Neural cell (in vitro differentiated cells): Measurements from ENCODE around the gene JAGN1. TPM values are rescaled to one million over a fixed set of nuclear protein-coding genes. Genes with fewer than 3 reads are reported as not detected.

Experiments
- H2AFZ ChIP-seq: fragments of 200-600, 300-800 bp; sonication (generic), shearing (Covaris generic); 2 replicates; pipeline ENCODE4 v1.6.0; 2014; ENCODE audit warnings: low read depth, mild to moderate bottlenecking, antibody characterized with exemption, low read length, moderate library complexity
- H3F3A ChIP-seq: fragments of 200-600 bp; shearing (Covaris generic); 2 replicates; pipeline ENCODE4 v1.6.1; 2016; ENCODE audit warnings: mild to moderate bottlenecking, moderate library complexity, mixed read lengths, antibody characterized with exemption, low read length; ENCODE audit not compliant: insufficient read depth, poor library complexity, severe bottlenecking
- H3K27ac ChIP-seq: fragments of 200-600, 300-800 bp; sonication (generic), shearing (Covaris generic); 2 replicates; pipeline ENCODE4 v1.5.1; 2014; ENCODE audit warnings: mild to moderate bottlenecking, low read length, moderate library complexity
- H3K27me3 ChIP-seq: fragments of 300-800, 200-600 bp; sonication (generic), shearing (Covaris generic); 2 replicates; pipeline ENCODE4 v1.6.0; 2014; ENCODE audit warnings: mild to moderate bottlenecking, low read depth, low read length, moderate library complexity; ENCODE audit not compliant: insufficient read depth
- H3K36me3 ChIP-seq: fragments of 300-800, 200-600 bp; sonication (generic), shearing (Covaris generic); 2 replicates; pipeline ENCODE4 v1.5.1; 2014; ENCODE audit warnings: mild to moderate bottlenecking, antibody characterized with exemption, low read length, moderate library complexity; ENCODE audit not compliant: insufficient read depth
- H3K4me2 ChIP-seq: fragments of 300-800, 200-600 bp; sonication (generic), shearing (Covaris generic); 2 replicates; pipeline ENCODE4 v1.6.0; 2014; ENCODE audit warnings: mild to moderate bottlenecking, low read length
- H3K4me3 ChIP-seq: fragments of 300-800, 200-600 bp; sonication (generic), shearing (Covaris generic); 2 replicates; pipeline ENCODE4 v1.5.1; 2014; ENCODE audit warnings: mild to moderate bottlenecking, low read length, moderate library complexity
- H3K79me2 ChIP-seq: fragments of 200-600 bp; shearing (Covaris generic); replicated peaks from 2 replicates; pipeline ENCODE4 v1.6.0; 2014; ENCODE audit warnings: mild to moderate bottlenecking, low read length, moderate library complexity; ENCODE audit not compliant: insufficient read depth
- H3K9ac ChIP-seq: fragments of 300-800, 200-600 bp; sonication (generic), shearing (Covaris generic); 2 replicates; pipeline ENCODE4 v1.6.1; 2016; ENCODE audit warnings: mild to moderate bottlenecking, low read length, mixed read lengths
- H3K9me2 ChIP-seq: fragments of 200-600 bp; shearing (Covaris generic); 2 replicates; pipeline ENCODE4 v1.6.1; 2016; ENCODE audit warnings: mild to moderate bottlenecking, low read length, mixed read lengths; ENCODE audit not compliant: insufficient read depth
- H3K9me3 ChIP-seq: fragments of 200-600, 300-800 bp; sonication (generic), shearing (Covaris generic); 2 replicates; pipeline ENCODE4 v1.6.1; 2016; ENCODE audit warnings: mild to moderate bottlenecking, mixed run types, low read length, moderate library complexity, mixed read lengths
- H4K20me1 ChIP-seq: fragments of 200-600 bp; shearing (Covaris generic); 2 replicates; pipeline ENCODE4 v1.6.1; 2016; ENCODE audit warnings: mild to moderate bottlenecking, mixed run types; ENCODE audit not compliant: insufficient read depth
- CTCF ChIP-seq: fragments of 450-650 bp; IDR thresholded peaks from 2 replicates; pipeline ENCODE4 v1.5.1; 2014; ENCODE audit warnings: antibody characterized with exemption, mild to moderate bottlenecking, moderate library complexity; ENCODE audit not compliant: poor library complexity, severe bottlenecking
- EP300 ChIP-seq: fragments of 450-650 bp; conservative IDR thresholded peaks from 2 replicates; pipeline ENCODE4 v1.6.1; 2014; ENCODE audit warnings: antibody characterized with exemption, mild to moderate bottlenecking, moderate library complexity; ENCODE audit not compliant: poor library complexity, severe bottlenecking
- EZH2 ChIP-seq: fragments of 200-600, 300-800 bp; shearing (Covaris generic), sonication (generic); IDR thresholded peaks from 2 replicates; pipeline ENCODE4 v1.6.1; 2014; ENCODE audit warnings: antibody characterized with exemption, low read length, borderline replicate concordance, mild to moderate bottlenecking; ENCODE audit not compliant: insufficient read depth, poor library complexity, severe bottlenecking
- POLR2AphosphoS5 ChIP-seq: IDR thresholded peaks from 2 replicates; pipeline ENCODE4 v1.6.1; 2012
- RAD21 ChIP-seq: fragments of 450-650 bp; conservative IDR thresholded peaks from 2 replicates; pipeline ENCODE4 v1.6.1; 2014; ENCODE audit warnings: antibody characterized with exemption, mild to moderate bottlenecking, moderate library complexity
- REST ChIP-seq: IDR thresholded peaks from 2 replicates; pipeline ENCODE4 v1.6.1; 2012; ENCODE audit warnings: borderline replicate concordance
- SMC3 ChIP-seq: fragments of 450-650 bp; conservative IDR thresholded peaks from 2 replicates; pipeline ENCODE4 v1.6.1; 2014; ENCODE audit warnings: antibody characterized with exemption, mild to moderate bottlenecking, moderate library complexity; ENCODE audit not compliant: poor library complexity
- TAF1 ChIP-seq: IDR thresholded peaks from 2 replicates; pipeline ENCODE4 v1.6.1; 2012; ENCODE audit warnings: low read depth
- polyA plus RNA-seq: library from polyadenylated mRNA; depleted of rRNA; stranded (reverse); fragments of >200 nt; gene quantifications from 2 replicates; pipeline ENCODE4 v1.2.3, GENCODE V29; 2014

The JAGN1 gene
- polyA plus RNA-seq, 1 donor from 2014 or later = 26.5 TPM

- Histone ChIP-seq H3K27ac (no peak overlapping the region), H3K36me3 (no peaks in the 10 kb centered on the region), H3K4me2 (no peak overlapping the region), H4K20me1 (no peaks in the 10 kb centered on the region), H3K9me3 (no peaks in the 10 kb centered on the region), H3F3A (no peaks in the 10 kb centered on the region), H3K27me3 (peaks cover 16% of the 10 kb centered on the region), H3K9ac (no peak overlapping the region), H3K79me2 (no peaks in the 10 kb centered on the region), H3K9me2 (no peaks in the 10 kb centered on the region), H2AFZ (no peak overlapping the region), H3K4me3 (no peak overlapping the region)
- no peak for TF ChIP-seq EZH2
- no peak for TF ChIP-seq SMC3
- no peak for TF ChIP-seq RAD21
- TF ChIP-seq CTCF = no peak
- no peak for TF ChIP-seq EP300
- no peak for TF ChIP-seq TAF1
These were observed 23.2 kb downstream of the JAGN1 start for GRCh38 chr3:9913601-9914000.

GRCh38 chr3:9914011-9914410 lies 23.6 kb downstream of the JAGN1 start:
- Histone ChIP-seq H3K4me3 (no peak overlapping the region), H3F3A (no peaks in the 10 kb centered on the region), H3K36me3 (no peaks in the 10 kb centered on the region), H3K4me2 (no peak overlapping the region), H3K9ac (no peak overlapping the region), H3K27ac (no peak overlapping the region), H3K79me2 (no peaks in the 10 kb centered on the region), H3K9me3 (no peaks in the 10 kb centered on the region), H4K20me1 (no peaks in the 10 kb centered on the region), H3K27me3 (peaks cover 16% of the 10 kb centered on the region), H3K9me2 (no peaks in the 10 kb centered on the region), H2AFZ (no peak overlapping the region)
- TF ChIP-seq POLR2AphosphoS5 (no peak), SMC3 (no peak), RAD21 (no peak), EP300 (no peak), REST (no peak), CTCF (no peak)
